Measurements from ENCODE around the gene RPL6. TPM values are rescaled to one million over a fixed set of nuclear protein-coding genes. Genes with fewer than 3 reads are reported as not detected.
A peak's percentile ranks its signal among the peaks of the same experiment; 100 is the strongest.

The RPL6 gene
- total RNA-seq, 4 donors from 2014 or later, result 947 to 1,918 (median 1,526) TPM

GRCh38 chr12:112382866-112383265, 26.5 kb downstream of the RPL6 start:
- H3K27me3 ChIP-seq, result no peaks in the 10 kb centered on the region
- H3K36me3 ChIP-seq, result no peaks in the 10 kb centered on the region
- 80 to 91% methylated on average over 6 to 8 of the region's 11 CpGs for WGBS, 2 donors (ENCODE audit: low coverage in 1 of 2)
- TF ChIP-seq POLR2AphosphoS5 (IDR thresholded peaks at IDR 0.05) (no peak), CTCF (IDR thresholded peaks at IDR 0.05) (no peak), POLR2A (IDR thresholded peaks at IDR 0.05) (no peak), EP300 (IDR thresholded peaks at IDR 0.05) (no peak)
- peaks cover 0 to 36% (median 3%) of the 10 kb centered on the region in 3 donors for H3K4me1 ChIP-seq
- no peak for ATAC-seq
- H3K4me3 ChIP-seq, result peak overlapping the region in 1 of 2 donors; percentile 88
- no peaks in the 10 kb centered on the region for H3K9me3 ChIP-seq
- peak overlapping the region in 3 of 4 donors; percentile 89 to 90 (median 89) for H3K27ac ChIP-seq

- WGBS, 2 donors (ENCODE audit: low coverage in 1 of 2), result no CpG with 5 or more reads among the region's 106 CpGs
- H3K27ac ChIP-seq, result peak within 1 kb of the TSS; percentile 51 to 90 (median 89)
- TF ChIP-seq EP300 (IDR thresholded peaks at IDR 0.05) (no peak), POLR2A (IDR thresholded peaks at IDR 0.05) (peak; percentile 60 to 76), POLR2AphosphoS5 (IDR thresholded peaks at IDR 0.05) (peak; percentile 55), CTCF (IDR thresholded peaks at IDR 0.05) (peak in 1 of 4 experiments; percentile 4)
- peaks cover 0 to 29% (median 3%) of the 10 kb centered on the region in 3 donors for H3K4me1 ChIP-seq
- no peaks in the 10 kb centered on the region for H3K27me3 ChIP-seq
- no peaks in the 10 kb centered on the region for H3K36me3 ChIP-seq
- no peaks in the 10 kb centered on the region for H3K9me3 ChIP-seq
- H3K4me3 ChIP-seq, result peak within 1 kb of the TSS; percentile 88 to 93
- peak; percentile 98 for ATAC-seq
Measured at GRCh38 chr12:112381883-112382796, 27.3 kb downstream of the RPL6 start, which contains the start of gene HECTD4. Gene HECTD4 (minus strand): TSS chr12:112382431. CDS start chr12:112382128, 303 bp downstream.

- H3K27ac ChIP-seq, result peak overlapping the region; percentile 51 to 90 (median 89)
- 1 to 21% methylated on average over 4 to 12 of the region's 33 CpGs for WGBS, 2 donors (ENCODE audit: low coverage in 1 of 2)
- peaks cover 0 to 29% (median 3%) of the 10 kb centered on the region in 3 donors for H3K4me1 ChIP-seq
- no peaks in the 10 kb centered on the region for H3K27me3 ChIP-seq
- peak overlapping the region; percentile 88 to 93 for H3K4me3 ChIP-seq
- H3K36me3 ChIP-seq, result no peaks in the 10 kb centered on the region
- H3K9me3 ChIP-seq, result no peaks in the 10 kb centered on the region
- no peak for TF ChIP-seq EP300 (IDR thresholded peaks at IDR 0.05)
- TF ChIP-seq CTCF (IDR thresholded peaks at IDR 0.05), result no peak
- no peak for TF ChIP-seq POLR2AphosphoS5 (IDR thresholded peaks at IDR 0.05)
- TF ChIP-seq POLR2A (IDR thresholded peaks at IDR 0.05), result no peak
- ATAC-seq, result peak; percentile 17
Measured at GRCh38 chr12:112381406-112381882, 28.0 kb downstream of the RPL6 start.

- no peak for ATAC-seq
- Histone ChIP-seq H3K4me3 (peak overlapping the region; percentile 88 to 93), H3K9me3 (no peaks in the 10 kb centered on the region), H3K4me1 (peaks cover 0 to 29% (median 3%) of the 10 kb centered on the region in 3 donors), H3K27ac (peak overlapping the region in 2 of 4 donors; percentile 89 to 90), H3K27me3 (no peaks in the 10 kb centered on the region), H3K36me3 (no peaks in the 10 kb centered on the region)
- 78 to 93% methylated on average over 14 to 17 of the region's 34 CpGs for WGBS, 2 donors (ENCODE audit: low coverage in 1 of 2)
- no peak for TF ChIP-seq POLR2AphosphoS5 (IDR thresholded peaks at IDR 0.05)
- TF ChIP-seq EP300 (IDR thresholded peaks at IDR 0.05), result no peak
- TF ChIP-seq CTCF (IDR thresholded peaks at IDR 0.05), result no peak
- no peak for TF ChIP-seq POLR2A (IDR thresholded peaks at IDR 0.05)
Measured at GRCh38 chr12:112380663-112381405, 28.6 kb downstream of the RPL6 start.
